ENCODE measurements around the gene PTCD1. TPM values are rescaled to one million over a fixed set of nuclear protein-coding genes. Genes with fewer than 3 reads are reported as not detected.

The PTCD1 gene
- total and polyA plus RNA-seq, 9 of the 15 experiments (the other 6 are each of a cell fraction or from before 2014, with no cell fraction given): 0.46 to 17.1 (median 6.2) TPM

DNA sequence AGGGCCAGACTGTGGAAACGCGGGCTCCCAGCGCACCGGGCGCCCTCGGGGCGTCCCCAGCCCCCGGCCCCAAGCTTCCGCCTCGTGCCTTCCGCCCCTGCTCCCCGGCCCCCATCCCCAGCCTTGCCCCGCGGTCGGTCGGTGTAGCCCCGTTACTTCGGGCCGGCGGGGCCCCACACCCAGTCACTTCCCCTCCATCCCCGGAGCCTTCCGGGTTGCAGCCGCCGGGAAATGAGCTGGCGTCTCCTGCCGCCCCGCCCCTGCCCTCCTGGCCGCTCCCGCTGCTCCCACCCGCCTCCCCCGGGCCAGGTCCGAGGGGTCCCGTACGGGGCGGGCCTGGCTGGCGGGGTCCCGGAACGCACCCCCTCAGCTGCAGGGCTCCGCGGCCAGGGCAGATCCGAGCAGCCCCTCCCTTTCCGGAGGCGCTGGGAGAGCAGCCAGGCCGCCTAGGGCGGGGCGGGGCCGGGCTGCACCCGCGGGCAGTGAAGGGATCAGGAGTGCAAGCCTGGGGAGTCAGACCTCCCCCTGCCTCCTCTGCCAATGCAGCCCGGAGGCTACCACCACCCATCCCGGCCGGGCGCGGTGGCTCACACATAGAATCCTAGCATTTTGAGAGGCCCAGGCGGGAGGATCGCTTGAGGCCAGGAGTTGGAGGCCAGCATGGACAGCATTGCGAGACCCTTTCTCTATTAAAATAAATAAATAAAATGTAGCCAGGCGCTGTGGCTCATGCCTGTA is 63.4 kb downstream of the PTCD1 start (continued):
- TF ChIP-seq NCOA4 (IDR thresholded peaks at IDR 0.05; ENCODE audit: partially characterized antibody) (no peak), FOXA1 (IDR thresholded peaks at IDR 0.05; ENCODE audit: borderline replicate concordance) (no peak), NCOA6 (IDR thresholded peaks at IDR 0.05) (no peak), KLF13 (tag; IDR thresholded peaks at IDR 0.05; ENCODE audit: borderline replicate concordance, low read depth) (no peak), SIX5 (IDR thresholded peaks at IDR 0.05; ENCODE audit: borderline replicate concordance in 1 of 2, insufficient read depth in 1 of 2, low read depth in 1 of 2, low read length in 2 of 2) (no peak), PML (IDR thresholded peaks at IDR 0.05; ENCODE audit: low read length) (no peak), EP400 (IDR thresholded peaks at IDR 0.05) (no peak), CC2D1A (IDR thresholded peaks at IDR 0.05) (no peak), NEUROD1 (IDR thresholded peaks at IDR 0.05; ENCODE audit: borderline replicate concordance, low read depth, low read length, partially characterized antibody) (no peak), ZNF695 (CRISPR knock-in tag; IDR thresholded peaks at IDR 0.05) (no peak), GTF2A2 (tag; IDR thresholded peaks at IDR 0.05) (no peak), ZNF184 (CRISPR knock-in tag; IDR thresholded peaks at IDR 0.05) (no peak), TRIM28 (IDR thresholded peaks at IDR 0.05) (no peak), GATAD2A (IDR thresholded peaks at IDR 0.05) (peak; percentile 67; the same call in 1 of the 2 replicates), MAFG (tag; conservative IDR thresholded peaks at IDR 0.05) (no peak), SP2 (IDR thresholded peaks at IDR 0.05; ENCODE audit: extremely low read depth, low read depth, low read length, poor library complexity, severe bottlenecking) (no peak), SRSF7 (optimal IDR thresholded peaks at IDR 0.05; ENCODE audit: low read depth, low read length) (no peak), ZNF316 (IDR thresholded peaks at IDR 0.05) (no peak)
- TF ChIP-seq, protein P1, sequence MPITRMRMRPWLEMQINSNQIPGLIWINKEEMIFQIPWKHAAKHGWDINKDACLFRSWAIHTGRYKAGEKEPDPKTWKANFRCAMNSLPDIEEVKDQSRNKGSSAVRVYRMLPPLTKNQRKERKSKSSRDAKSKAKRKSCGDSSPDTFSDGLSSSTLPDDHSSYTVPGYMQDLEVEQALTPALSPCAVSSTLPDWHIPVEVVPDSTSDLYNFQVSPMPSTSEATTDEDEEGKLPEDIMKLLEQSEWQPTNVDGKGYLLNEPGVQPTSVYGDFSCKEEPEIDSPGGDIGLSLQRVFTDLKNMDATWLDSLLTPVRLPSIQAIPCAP (CRISPR knock-in tag; IDR thresholded peaks at IDR 0.05; ENCODE audit: borderline replicate concordance): no peak
- TF ChIP-seq, protein P2, sequence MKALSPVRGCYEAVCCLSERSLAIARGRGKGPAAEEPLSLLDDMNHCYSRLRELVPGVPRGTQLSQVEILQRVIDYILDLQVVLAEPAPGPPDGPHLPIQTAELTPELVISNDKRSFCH (CRISPR knock-in tag; IDR thresholded peaks at IDR 0.05): no peak
- TF ChIP-seq, protein P2 (tag; IDR thresholded peaks at IDR 0.05): no peak
- TF ChIP-seq, protein P3, sequence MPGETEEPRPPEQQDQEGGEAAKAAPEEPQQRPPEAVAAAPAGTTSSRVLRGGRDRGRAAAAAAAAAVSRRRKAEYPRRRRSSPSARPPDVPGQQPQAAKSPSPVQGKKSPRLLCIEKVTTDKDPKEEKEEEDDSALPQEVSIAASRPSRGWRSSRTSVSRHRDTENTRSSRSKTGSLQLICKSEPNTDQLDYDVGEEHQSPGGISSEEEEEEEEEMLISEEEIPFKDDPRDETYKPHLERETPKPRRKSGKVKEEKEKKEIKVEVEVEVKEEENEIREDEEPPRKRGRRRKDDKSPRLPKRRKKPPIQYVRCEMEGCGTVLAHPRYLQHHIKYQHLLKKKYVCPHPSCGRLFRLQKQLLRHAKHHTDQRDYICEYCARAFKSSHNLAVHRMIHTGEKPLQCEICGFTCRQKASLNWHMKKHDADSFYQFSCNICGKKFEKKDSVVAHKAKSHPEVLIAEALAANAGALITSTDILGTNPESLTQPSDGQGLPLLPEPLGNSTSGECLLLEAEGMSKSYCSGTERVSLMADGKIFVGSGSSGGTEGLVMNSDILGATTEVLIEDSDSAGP (CRISPR knock-in tag; IDR thresholded peaks at IDR 0.05): no peak
- TF ChIP-seq, protein P4, sequence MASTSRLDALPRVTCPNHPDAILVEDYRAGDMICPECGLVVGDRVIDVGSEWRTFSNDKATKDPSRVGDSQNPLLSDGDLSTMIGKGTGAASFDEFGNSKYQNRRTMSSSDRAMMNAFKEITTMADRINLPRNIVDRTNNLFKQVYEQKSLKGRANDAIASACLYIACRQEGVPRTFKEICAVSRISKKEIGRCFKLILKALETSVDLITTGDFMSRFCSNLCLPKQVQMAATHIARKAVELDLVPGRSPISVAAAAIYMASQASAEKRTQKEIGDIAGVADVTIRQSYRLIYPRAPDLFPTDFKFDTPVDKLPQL (IDR thresholded peaks at IDR 0.05; ENCODE audit: extremely low read depth, insufficient read length): no peak
- TF ChIP-seq, protein P5, sequence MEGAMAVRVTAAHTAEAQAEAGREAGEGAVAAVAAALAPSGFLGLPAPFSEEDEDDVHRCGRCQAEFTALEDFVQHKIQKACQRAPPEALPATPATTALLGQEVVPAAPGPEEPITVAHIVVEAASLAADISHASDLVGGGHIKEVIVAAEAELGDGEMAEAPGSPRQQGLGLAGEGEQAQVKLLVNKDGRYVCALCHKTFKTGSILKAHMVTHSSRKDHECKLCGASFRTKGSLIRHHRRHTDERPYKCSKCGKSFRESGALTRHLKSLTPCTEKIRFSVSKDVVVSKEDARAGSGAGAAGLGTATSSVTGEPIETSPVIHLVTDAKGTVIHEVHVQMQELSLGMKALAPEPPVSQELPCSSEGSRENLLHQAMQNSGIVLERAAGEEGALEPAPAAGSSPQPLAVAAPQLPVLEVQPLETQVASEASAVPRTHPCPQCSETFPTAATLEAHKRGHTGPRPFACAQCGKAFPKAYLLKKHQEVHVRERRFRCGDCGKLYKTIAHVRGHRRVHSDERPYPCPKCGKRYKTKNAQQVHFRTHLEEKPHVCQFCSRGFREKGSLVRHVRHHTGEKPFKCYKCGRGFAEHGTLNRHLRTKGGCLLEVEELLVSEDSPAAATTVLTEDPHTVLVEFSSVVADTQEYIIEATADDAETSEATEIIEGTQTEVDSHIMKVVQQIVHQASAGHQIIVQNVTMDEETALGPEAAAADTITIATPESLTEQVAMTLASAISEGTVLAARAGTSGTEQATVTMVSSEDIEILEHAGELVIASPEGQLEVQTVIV (CRISPR knock-in tag; IDR thresholded peaks at IDR 0.05; ENCODE audit: borderline replicate concordance): no peak
